ENCODE data around the gene COG8.

Gene COG8

GRCh38 chr16:69322343-69322742 lies 17.0 kb downstream of the COG8 start:
- DNase-seq (ENCODE audit: low read depth, low spot score), result no peak
- H3K4me3 ChIP-seq (ENCODE audit: low read depth, low read length), result no peak overlapping the region
- in situ Hi-C loops (cut with HindIII; ENCODE audit: low sequenced_read_pairs), result no loop called here
- TF ChIP-seq CTCF (IDR thresholded peaks at IDR 0.05; ENCODE audit: low read depth, low read length), result no peak

GRCh38 chr16:69321080-69321479 lies 18.3 kb downstream of the COG8 start:
- no peak for TF ChIP-seq CTCF (IDR thresholded peaks at IDR 0.05; ENCODE audit: low read depth, low read length)
- no peak for DNase-seq (ENCODE audit: low read depth, low spot score)
- H3K4me3 ChIP-seq (ENCODE audit: low read depth, low read length), result no peak overlapping the region
- in situ Hi-C loops (cut with HindIII; ENCODE audit: low sequenced_read_pairs), result no loop called here

- no peak overlapping the region for H3K4me3 ChIP-seq (ENCODE audit: low read depth, low read length)
- DNase-seq (ENCODE audit: low read depth, low spot score), result no peak
- TF ChIP-seq CTCF (IDR thresholded peaks at IDR 0.05; ENCODE audit: low read depth, low read length), result no peak
- in situ Hi-C loops (cut with HindIII; ENCODE audit: low sequenced_read_pairs), result no loop called here
These were observed 18.7 kb downstream of the COG8 start for GRCh38 chr16:69320740-69321073.

- H3K4me3 ChIP-seq (ENCODE audit: low read depth, low read length), result no peak overlapping the region
- in situ Hi-C loops (cut with HindIII; ENCODE audit: low sequenced_read_pairs), result no loop called here
- no peak for TF ChIP-seq CTCF (IDR thresholded peaks at IDR 0.05; ENCODE audit: low read depth, low read length)
- DNase-seq (ENCODE audit: low read depth, low spot score), result no peak
These were observed 19.3 kb downstream of the COG8 start for GRCh38 chr16:69319826-69320739.

- no peak overlapping the region for H3K4me3 ChIP-seq (ENCODE audit: low read depth, low read length)
- no peak for TF ChIP-seq CTCF (IDR thresholded peaks at IDR 0.05; ENCODE audit: low read depth, low read length)
- no peak for DNase-seq (ENCODE audit: low read depth, low spot score)
- in situ Hi-C loops (cut with HindIII; ENCODE audit: low sequenced_read_pairs), result no loop called here
These were observed 20.0 kb downstream of the COG8 start for GRCh38 chr16:69319381-69319780.

- in situ Hi-C loops (cut with HindIII; ENCODE audit: low sequenced_read_pairs), result no loop called here
- DNase-seq (ENCODE audit: low read depth, low spot score), result no peak
- H3K4me3 ChIP-seq (ENCODE audit: low read depth, low read length), result no peak overlapping the region
- no peak for TF ChIP-seq CTCF (IDR thresholded peaks at IDR 0.05; ENCODE audit: low read depth, low read length)
These were observed 20.5 kb downstream of the COG8 start for GRCh38 chr16:69318911-69319289.
